Choroid plexus epithelial cell (primary cell): ENCODE data around the gene PELI2.
A peak's percentile ranks its signal among the peaks of the same experiment; 100 is the strongest.
"Not testable (repeated sequence)": the region's sequence is repeated elsewhere in the genome, so short reads cannot be mapped to it uniquely, and the experiment has no call there.

Experiments
- DNase-seq: peaks from one replicate; pipeline ENCODE4 v3.0.0-alpha.2; 2010; ENCODE audit warnings: low read depth
- H3K4me3 ChIP-seq: 2 replicates; pipeline ENCODE4 v1.5.1; 2011; ENCODE audit warnings: low read depth, mild to moderate bottlenecking, control low read depth, low read length, moderate library complexity
- TF ChIP-seq, protein P1 (sequence below): conservative IDR thresholded peaks from 2 replicates; pipeline ENCODE4 v1.5.1; 2011; ENCODE audit warnings: low read depth, mild to moderate bottlenecking, control low read depth, inconsistent platforms, low read length, moderate library complexity

Gene PELI2

DNA sequence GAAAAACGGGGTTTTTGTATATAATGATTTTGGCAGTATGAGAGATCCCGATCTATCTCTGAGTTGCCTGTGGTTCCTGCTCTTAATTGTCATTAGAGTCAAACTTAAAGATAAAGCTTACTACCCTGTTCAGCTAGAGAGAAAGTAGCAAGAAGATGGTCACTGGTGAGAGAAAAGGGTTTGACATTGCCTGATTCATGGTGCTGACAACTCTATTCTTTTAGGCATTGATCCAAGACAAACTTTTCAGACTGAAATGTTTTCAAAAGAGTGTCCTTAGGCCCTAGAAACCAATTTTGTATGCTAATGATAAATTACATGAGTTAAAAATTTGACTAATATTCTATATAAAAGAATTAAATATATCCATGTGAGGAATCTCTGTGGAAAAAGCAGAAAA lies 35.1 kb downstream of the PELI2 start:
- peak; percentile 58 for DNase-seq
- TF ChIP-seq, protein P1, sequence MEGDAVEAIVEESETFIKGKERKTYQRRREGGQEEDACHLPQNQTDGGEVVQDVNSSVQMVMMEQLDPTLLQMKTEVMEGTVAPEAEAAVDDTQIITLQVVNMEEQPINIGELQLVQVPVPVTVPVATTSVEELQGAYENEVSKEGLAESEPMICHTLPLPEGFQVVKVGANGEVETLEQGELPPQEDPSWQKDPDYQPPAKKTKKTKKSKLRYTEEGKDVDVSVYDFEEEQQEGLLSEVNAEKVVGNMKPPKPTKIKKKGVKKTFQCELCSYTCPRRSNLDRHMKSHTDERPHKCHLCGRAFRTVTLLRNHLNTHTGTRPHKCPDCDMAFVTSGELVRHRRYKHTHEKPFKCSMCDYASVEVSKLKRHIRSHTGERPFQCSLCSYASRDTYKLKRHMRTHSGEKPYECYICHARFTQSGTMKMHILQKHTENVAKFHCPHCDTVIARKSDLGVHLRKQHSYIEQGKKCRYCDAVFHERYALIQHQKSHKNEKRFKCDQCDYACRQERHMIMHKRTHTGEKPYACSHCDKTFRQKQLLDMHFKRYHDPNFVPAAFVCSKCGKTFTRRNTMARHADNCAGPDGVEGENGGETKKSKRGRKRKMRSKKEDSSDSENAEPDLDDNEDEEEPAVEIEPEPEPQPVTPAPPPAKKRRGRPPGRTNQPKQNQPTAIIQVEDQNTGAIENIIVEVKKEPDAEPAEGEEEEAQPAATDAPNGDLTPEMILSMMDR = no peak
- H3K4me3 ChIP-seq = no peak overlapping the region

DNA sequence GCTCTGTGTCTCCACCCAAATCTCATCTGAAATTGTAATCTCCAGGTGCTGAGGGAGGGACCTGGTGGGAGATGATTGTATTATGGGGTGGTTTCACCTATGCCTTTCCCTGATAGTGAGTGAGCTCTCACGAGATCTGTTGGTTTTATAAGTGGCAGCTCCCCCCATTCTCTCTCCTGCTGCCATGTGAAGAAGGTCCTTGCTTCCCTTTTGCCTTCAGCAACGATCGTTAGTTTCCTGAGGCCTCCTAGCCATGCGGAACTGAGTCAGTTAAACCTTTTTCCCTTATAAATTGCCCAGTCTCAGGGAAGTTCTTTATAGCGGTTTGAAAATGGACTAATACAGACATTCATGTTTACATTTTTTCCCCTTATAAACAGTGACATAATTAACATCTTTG lies 36.1 kb downstream of the PELI2 start:
- TF ChIP-seq, protein P1 = no peak
- no peak for DNase-seq
- H3K4me3 ChIP-seq = no peak overlapping the region

DNA sequence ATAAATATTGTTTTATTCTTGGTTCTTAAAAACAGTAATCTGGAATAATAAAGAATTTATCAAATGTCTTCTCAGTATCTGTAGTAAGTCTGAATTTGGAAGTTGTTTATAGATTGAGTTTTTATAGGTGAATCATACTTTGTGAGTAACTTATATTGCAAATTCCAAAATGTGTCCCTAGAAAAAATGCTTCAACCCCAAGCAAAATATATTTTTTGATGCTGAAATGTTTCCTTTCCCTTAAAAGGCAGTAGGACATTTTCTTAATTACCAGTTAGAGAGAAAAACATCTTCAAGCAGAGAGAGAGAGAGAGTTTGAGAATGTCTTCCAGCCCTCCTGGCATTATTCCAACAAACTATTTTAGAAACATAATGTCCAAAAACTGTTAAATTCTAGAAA lies 37.9 kb downstream of the PELI2 start:
- H3K4me3 ChIP-seq = no peak overlapping the region
- TF ChIP-seq, protein P1 = no peak
- no peak for DNase-seq

DNA sequence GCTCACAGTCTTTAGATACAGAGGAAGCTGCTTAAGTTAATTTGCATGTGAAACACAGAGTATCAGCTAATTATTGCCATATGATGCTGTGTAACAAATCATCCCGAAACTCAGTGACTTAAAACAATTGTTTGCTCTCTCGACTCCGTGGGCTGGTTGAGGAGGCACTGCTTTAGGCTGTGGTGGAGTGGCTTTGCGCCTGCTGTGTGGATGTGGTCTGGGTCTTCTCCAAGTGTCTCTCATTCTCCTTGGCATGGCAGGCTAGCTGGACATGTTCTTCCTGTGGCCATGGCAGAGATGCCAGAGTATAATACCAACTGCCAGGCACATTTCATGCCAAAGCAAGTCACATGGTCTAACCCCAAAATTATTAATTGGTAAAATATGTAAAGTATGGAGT lies 40.9 kb downstream of the PELI2 start:
- no peak overlapping the region for H3K4me3 ChIP-seq
- TF ChIP-seq, protein P1 = no peak
- no peak for DNase-seq

DNA sequence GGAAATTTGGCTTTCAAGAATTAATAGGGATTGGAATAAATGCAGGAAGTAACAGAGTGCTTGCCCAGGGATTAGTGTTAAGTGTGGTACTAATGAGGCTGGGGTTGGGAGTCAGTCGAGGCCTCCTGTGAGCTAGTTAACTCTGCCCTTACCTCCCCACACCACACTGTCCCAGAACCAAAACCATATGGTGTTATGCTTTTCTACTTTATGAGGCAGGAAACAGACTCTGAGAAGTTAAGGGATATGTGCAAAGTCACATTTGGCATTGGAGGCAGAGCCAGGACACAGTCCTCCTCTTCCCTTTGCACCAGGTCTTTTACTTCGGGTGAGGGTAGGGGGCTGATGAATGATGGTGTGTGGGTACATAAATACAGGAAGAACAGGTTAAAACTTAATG lies 41.9 kb downstream of the PELI2 start:
- no peak overlapping the region for H3K4me3 ChIP-seq
- no peak for DNase-seq
- TF ChIP-seq, protein P1 = no peak

DNA sequence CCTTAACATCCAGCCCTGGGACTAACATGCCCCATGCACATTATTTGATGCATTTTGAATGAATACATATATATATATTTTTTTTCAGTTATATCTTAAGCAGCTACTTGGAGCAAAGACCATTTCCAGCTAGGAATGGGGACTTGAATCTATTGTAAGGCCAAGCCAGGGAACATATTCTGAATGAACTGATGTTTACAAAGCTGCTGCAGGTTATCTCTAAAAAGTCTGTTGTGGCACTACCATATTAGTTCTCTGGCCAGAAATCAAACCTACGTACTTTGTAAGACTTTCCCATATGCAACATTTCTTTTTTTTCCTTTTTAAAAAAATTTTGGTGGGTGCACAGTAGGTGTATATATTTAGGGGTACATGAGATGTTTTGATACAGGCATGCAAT lies 43.4 kb downstream of the PELI2 start:
- no peak for DNase-seq
- no peak overlapping the region for H3K4me3 ChIP-seq
- TF ChIP-seq, protein P1 = no peak

DNA sequence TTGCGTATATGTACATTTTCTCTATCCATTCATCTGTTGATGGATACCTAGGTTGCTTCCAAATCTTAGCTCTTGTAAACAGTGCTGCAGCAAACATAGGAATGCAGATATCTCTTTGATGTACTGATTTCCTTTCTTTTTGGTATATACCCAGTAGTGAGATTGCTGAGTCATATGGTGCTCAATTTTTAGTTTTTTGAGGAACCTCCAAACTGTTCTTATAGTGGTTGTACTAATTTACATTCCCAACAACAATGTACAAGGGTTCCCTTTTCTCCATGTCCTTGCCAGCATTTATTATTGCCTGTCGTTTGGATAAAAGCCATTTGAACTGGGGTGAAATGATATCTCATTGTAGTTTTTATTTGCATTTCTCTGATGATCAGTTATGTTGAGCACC lies 44.3 kb downstream of the PELI2 start:
- no peak overlapping the region for H3K4me3 ChIP-seq
- TF ChIP-seq, protein P1 = no peak

DNA sequence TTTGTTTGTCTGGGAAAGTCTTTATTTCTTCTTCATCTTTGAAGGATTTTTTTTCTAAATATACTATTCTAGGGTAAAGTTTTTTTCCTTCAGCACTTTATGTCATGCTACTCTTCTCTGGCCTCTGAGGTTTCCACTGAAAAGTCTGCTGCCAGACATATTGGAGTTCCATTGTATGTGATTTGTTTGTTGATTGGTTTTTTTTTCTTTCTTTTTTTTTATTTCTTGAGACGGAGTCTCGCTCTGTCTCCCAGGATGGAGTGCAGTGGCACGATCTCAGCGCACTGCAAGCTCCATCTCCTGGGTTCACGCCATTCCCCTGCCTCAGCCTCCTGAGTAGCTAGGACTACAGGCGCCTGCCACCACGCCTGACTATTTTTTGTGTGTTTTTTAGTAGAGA lies 48.4 kb downstream of the PELI2 start:
- not testable (repeated sequence) for DNase-seq, H3K4me3 ChIP-seq

More for the DNA sequence above, 44.3 kb downstream of the PELI2 start:
- DNase-seq = no peak
